Lower leg skin (tissue), 4 donors: Measurements from ENCODE around the gene VIM. TPM values are rescaled to one million over a fixed set of nuclear protein-coding genes. Genes with fewer than 3 reads are reported as not detected.

Source experiments
- DNase-seq, 2 donors: peaks; one replicate each; pipeline ENCODE4 v3.0.0-alpha.2; 2019; ENCODE audit warnings: low spot score in 2 of 2
- H3K4me3 ChIP-seq: fragments of 200-600 bp; sonication (generic); 2 replicates; pipeline ENCODE4 v1.5.1; 2017; ENCODE audit warnings: mild to moderate bottlenecking, low read depth; ENCODE audit not compliant: poor library complexity, severe bottlenecking
- POLR2A ChIP-seq, 2 donors: fragments of 450-650 bp; IDR thresholded peaks; one replicate each; pipeline ENCODE4 v1.6.1; 2016 to 2017; ENCODE audit warnings: antibody characterized with exemption in 2 of 2, mild to moderate bottlenecking in 1 of 2, moderate library complexity in 1 of 2
- WGBS, 2 donors: methylation state at CpG; one replicate each; pipeline ENCODE4 v1.1.5; 2018; 5-methylcytosine and 5-hydroxymethylcytosine counted together
- intact Hi-C: fragments of 100-400 bp; cut with DNase I; formaldehyde crosslinking; loops from one replicate; pipeline ENCODE4 v1.15.0; 2023; ENCODE audit warnings: low total_unique reads
- total RNA-seq, 4 donors: library from RNA; depleted of rRNA; stranded (reverse); fragments of >200 nt; gene quantifications; one replicate each; pipeline ENCODE4 v1.1.0, GENCODE V29; 2016
- TF ChIP-seq, protein P1 (sequence below), 3 donors: fragments of 450-650 bp; IDR thresholded peaks; one replicate each; pipeline ENCODE4 v1.5.1; 2016; ENCODE audit warnings: antibody characterized with exemption in 3 of 3, mild to moderate bottlenecking in 3 of 3, moderate library complexity in 2 of 3

The VIM gene
- total RNA-seq, 4 donors from 2014 or later = 891 to 2,288 (median 1,243) TPM

DNA sequence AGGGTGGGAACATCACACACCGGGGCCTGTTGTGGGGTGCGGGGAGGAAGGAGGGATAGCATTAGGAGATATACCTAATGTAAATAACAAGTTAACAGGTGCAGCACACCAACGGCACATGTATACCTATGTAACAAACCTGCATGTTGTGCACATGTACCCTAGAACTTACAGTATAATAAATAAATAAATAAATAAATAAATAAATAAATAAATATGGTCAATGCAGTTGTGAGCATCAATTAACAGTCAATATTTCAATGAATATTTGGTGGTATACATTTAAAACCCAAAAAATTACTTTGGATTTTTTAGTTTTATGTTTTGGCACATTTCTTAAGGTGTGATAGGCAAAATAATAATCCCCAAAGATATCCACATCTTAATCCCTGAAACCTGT lies 42.2 kb upstream of the VIM start:
- intact Hi-C loops = no loop called here
- no peak for DNase-seq
- TF ChIP-seq, protein P1, sequence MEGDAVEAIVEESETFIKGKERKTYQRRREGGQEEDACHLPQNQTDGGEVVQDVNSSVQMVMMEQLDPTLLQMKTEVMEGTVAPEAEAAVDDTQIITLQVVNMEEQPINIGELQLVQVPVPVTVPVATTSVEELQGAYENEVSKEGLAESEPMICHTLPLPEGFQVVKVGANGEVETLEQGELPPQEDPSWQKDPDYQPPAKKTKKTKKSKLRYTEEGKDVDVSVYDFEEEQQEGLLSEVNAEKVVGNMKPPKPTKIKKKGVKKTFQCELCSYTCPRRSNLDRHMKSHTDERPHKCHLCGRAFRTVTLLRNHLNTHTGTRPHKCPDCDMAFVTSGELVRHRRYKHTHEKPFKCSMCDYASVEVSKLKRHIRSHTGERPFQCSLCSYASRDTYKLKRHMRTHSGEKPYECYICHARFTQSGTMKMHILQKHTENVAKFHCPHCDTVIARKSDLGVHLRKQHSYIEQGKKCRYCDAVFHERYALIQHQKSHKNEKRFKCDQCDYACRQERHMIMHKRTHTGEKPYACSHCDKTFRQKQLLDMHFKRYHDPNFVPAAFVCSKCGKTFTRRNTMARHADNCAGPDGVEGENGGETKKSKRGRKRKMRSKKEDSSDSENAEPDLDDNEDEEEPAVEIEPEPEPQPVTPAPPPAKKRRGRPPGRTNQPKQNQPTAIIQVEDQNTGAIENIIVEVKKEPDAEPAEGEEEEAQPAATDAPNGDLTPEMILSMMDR (IDR thresholded peaks at IDR 0.05) = no peak
- no peak for TF ChIP-seq POLR2A (IDR thresholded peaks at IDR 0.05)
- no peak overlapping the region for H3K4me3 ChIP-seq
- 94 to 98% methylated on average over 3 of the region's 3 CpGs for WGBS, 2 donors

- TF ChIP-seq POLR2A (IDR thresholded peaks at IDR 0.05) = no peak
- TF ChIP-seq, protein P1 (IDR thresholded peaks at IDR 0.05) = no peak
- 83 to 92% methylated on average over 3 of the region's 3 CpGs for WGBS, 2 donors
- no peak for DNase-seq
Measured at GRCh38 chr10:17188644-17189172, 39.3 kb upstream of the VIM start.

GRCh38 chr10:17190602-17191001 lies 37.4 kb upstream of the VIM start:
- no peak overlapping the region for H3K4me3 ChIP-seq
- 79 to 98% methylated on average over 2 of the region's 2 CpGs for WGBS, 2 donors
- no peak for DNase-seq
- intact Hi-C loops = no loop called here
- TF ChIP-seq POLR2A (IDR thresholded peaks at IDR 0.05) = no peak
- TF ChIP-seq, protein P1 (IDR thresholded peaks at IDR 0.05) = no peak

More at GRCh38 chr10:17188644-17189172, 39.3 kb upstream of the VIM start:
- H3K4me3 ChIP-seq = no peak overlapping the region
- intact Hi-C loops = no loop called here

DNA sequence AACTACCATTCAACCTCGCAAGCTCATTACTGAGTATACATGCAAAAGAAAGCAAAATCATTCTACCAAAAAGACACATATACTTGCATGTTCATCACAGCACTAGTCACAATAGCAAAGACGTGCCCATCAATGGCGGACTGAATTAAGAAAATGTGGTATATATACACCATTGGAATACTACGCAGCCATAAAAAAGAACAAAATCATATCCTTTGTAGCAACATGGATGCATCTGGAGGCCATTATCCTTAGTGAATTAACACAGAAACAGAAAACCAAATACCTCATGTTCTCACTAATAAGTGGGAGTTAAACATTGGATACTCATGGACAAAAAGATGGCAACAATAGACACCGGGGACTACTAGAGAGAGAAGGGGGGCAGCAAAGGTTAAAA lies 33.0 kb upstream of the VIM start:
- WGBS, 2 donors = 78 to 79% methylated on average over 5 of the region's 5 CpGs
- TF ChIP-seq, protein P1 (IDR thresholded peaks at IDR 0.05) = no peak
- no peak for TF ChIP-seq POLR2A (IDR thresholded peaks at IDR 0.05)

GRCh38 chr10:17196045-17196444 lies 32.0 kb upstream of the VIM start:
- no peak for DNase-seq
- intact Hi-C loops = no loop called here
- 21 to 30% methylated on average over 2 of the region's 2 CpGs for WGBS, 2 donors
- no peak overlapping the region for H3K4me3 ChIP-seq
- TF ChIP-seq, protein P1 (IDR thresholded peaks at IDR 0.05) = no peak
- no peak for TF ChIP-seq POLR2A (IDR thresholded peaks at IDR 0.05)

More for the DNA sequence above, 33.0 kb upstream of the VIM start:
- DNase-seq = no peak
- intact Hi-C loops = no loop called here
- H3K4me3 ChIP-seq = no peak overlapping the region

DNA sequence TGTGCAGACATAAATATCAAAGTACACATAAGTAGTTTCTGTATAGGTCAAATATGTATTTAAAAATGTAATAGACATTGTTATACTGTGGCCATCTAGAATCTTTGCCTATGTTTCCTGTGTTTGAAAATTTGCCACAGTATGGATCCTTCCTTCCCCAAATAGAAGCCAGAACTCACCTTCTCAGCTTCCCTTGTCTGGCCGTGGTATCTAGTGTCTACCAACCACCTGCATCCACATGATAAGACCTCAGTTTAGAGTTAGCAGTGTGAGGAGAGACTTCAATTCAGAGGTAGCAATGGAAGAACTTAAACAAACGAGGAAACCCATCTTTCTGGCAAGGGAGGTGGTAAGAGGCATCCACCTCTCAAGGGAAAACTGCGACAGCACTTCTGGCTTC lies 31.5 kb upstream of the VIM start:
- no peak for TF ChIP-seq POLR2A (IDR thresholded peaks at IDR 0.05)
- TF ChIP-seq, protein P1 (IDR thresholded peaks at IDR 0.05) = no peak
- intact Hi-C loops = no loop called here
- no peak for DNase-seq
- 64 to 72% methylated on average over 3 of the region's 3 CpGs for WGBS, 2 donors
- no peak overlapping the region for H3K4me3 ChIP-seq
